ENCODE data around the gene WWOX.

WWOX gene

DNA sequence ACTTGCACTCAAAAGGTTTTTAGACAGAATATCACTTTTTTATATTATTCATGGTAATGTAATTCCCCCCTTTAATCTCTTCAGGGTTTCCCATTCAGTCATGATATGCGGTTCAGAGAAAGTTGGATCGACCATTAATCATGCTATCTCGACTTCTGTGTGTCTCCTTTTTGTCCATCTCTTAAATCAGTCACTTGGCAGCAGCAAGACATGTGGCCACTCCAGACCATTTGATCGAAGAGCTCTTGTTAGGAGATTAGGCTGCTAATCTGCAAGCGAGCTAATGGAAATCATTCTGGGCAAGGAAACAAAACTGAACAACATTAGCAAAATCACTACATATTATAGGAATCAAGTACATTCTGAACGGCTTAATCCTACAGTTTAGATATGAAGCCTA is 449.9 kb downstream of the WWOX start:
- no peak overlapping the region for H3K4me2 ChIP-seq (ENCODE audit: insufficient read depth, low read length)
- DNase-seq (no peak), ATAC-seq (ENCODE audit: insufficient read depth, low read depth) (no peak)
- H3K27ac ChIP-seq (ENCODE audit: low read length), result no peak overlapping the region
- no peak overlapping the region for H3K9ac ChIP-seq (ENCODE audit: low read depth, low read length)
- H4K20me1 ChIP-seq (ENCODE audit: insufficient read depth, low read length), result no peaks in the 10 kb centered on the region
- no peaks in the 10 kb centered on the region for H3K36me3 ChIP-seq (ENCODE audit: insufficient read depth, low read length)
- TF ChIP-seq CTCF (IDR thresholded peaks at IDR 0.05; ENCODE audit: borderline replicate concordance, extremely low read depth, low read length, poor library complexity, severe bottlenecking) (no peak), EZH2 (IDR thresholded peaks at IDR 0.05; ENCODE audit: borderline replicate concordance, low read depth, low read length, severe bottlenecking) (no peak)
- H2AFZ ChIP-seq (ENCODE audit: low read depth, low read length), result no peak overlapping the region
- no peaks in the 10 kb centered on the region for H3K27me3 ChIP-seq (ENCODE audit: insufficient read depth, low read length, poor library complexity)
- H3K4me3 ChIP-seq (ENCODE audit: low read depth in 1 of 2, low read length in 2 of 2), result no peak overlapping the region
- H3K4me1 ChIP-seq (ENCODE audit: insufficient read depth, low read length), result peaks cover 24% of the 10 kb centered on the region
- H3K79me2 ChIP-seq (ENCODE audit: insufficient read depth, low read length), result no peaks in the 10 kb centered on the region
- no peaks in the 10 kb centered on the region for H3K9me3 ChIP-seq (ENCODE audit: insufficient read depth, low read length, severe bottlenecking)

DNA sequence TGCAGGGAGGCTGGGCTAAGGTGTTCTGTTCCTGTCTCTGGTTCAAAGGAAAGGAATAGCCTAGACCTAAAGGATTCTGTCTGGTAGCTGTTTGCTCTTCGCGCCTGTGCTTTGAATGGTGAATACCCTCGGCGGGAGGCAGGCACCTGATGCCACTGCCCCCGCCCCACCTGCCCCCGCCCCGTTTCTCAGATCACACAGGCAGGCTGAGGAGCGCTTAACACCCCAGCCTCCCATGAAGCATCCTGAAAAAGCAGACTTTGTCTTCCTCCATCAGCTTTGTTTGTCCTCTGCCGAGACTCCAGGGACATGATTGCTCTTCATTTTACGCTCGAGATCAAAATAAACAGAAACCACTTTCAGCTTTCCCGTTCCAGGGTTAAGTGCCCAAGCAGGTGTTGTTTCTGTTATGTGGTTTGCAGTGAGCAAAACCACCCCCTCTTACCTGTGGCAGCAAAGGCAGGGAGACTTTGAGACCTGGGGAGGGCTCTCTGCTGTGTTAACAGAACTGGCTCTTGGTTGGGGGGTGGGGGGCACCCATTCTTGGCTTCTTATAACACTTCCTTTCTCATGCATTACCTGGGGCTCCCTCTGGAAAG is 452.1 kb downstream of the WWOX start:
- Histone ChIP-seq H2AFZ (ENCODE audit: low read depth, low read length) (no peak overlapping the region), H3K27ac (ENCODE audit: low read length) (peak overlapping the region; percentile 78), H3K4me3 (ENCODE audit: low read depth in 1 of 2, low read length in 2 of 2) (peak overlapping the region in 1 of 2 experiments; percentile 42; a peak in 2 of 4 replicates), H3K27me3 (ENCODE audit: insufficient read depth, low read length, poor library complexity) (no peaks in the 10 kb centered on the region), H3K9ac (ENCODE audit: low read depth, low read length) (peak overlapping the region; percentile 11; the same call in 1 of the 2 replicates), H3K79me2 (ENCODE audit: insufficient read depth, low read length) (no peaks in the 10 kb centered on the region), H4K20me1 (ENCODE audit: insufficient read depth, low read length) (no peaks in the 10 kb centered on the region), H3K4me2 (ENCODE audit: insufficient read depth, low read length) (peak overlapping the region; percentile 58), H3K9me3 (ENCODE audit: insufficient read depth, low read length, severe bottlenecking) (no peaks in the 10 kb centered on the region), H3K36me3 (ENCODE audit: insufficient read depth, low read length) (no peaks in the 10 kb centered on the region), H3K4me1 (ENCODE audit: insufficient read depth, low read length) (peaks cover 24% of the 10 kb centered on the region)
- TF ChIP-seq EZH2 (IDR thresholded peaks at IDR 0.05; ENCODE audit: borderline replicate concordance, low read depth, low read length, severe bottlenecking) (no peak), CTCF (IDR thresholded peaks at IDR 0.05; ENCODE audit: borderline replicate concordance, extremely low read depth, low read length, poor library complexity, severe bottlenecking) (no peak)
- peak; percentile 95 for ATAC-seq (ENCODE audit: insufficient read depth, low read depth)
- DNase-seq, result peak; percentile 80

DNA sequence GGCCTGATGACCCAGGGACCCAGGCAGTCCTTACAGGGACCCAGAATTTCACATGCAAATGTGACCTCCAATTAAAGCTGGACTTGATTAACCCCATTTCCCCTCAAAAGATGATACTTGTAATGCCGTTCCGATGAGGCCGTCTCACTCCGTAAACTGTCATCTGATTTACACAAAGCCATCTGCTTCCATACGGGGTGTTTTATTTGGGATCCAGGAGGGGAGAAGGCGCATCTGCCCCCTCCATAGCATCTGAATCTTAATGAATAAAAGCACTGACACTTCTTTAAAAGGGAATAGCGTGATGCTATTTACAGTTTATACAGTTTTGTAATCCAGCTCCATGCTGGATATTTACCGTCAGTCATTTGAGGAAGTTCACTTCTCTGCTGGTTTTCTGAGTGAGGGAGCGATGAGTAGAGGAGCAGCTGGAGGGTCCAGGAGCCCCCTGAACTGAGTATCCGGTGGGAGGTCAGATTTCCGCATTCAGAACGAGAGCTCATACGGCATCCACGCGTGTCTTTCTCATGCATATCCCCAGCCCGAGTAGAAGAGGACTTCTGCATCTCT is 452.7 kb downstream of the WWOX start:
- Histone ChIP-seq H3K4me3 (ENCODE audit: low read depth in 1 of 2, low read length in 2 of 2) (peak overlapping the region in 1 of 2 experiments; percentile 42; a peak in 1 of 4 replicates), H3K36me3 (ENCODE audit: insufficient read depth, low read length) (no peaks in the 10 kb centered on the region), H4K20me1 (ENCODE audit: insufficient read depth, low read length) (no peaks in the 10 kb centered on the region), H3K9me3 (ENCODE audit: insufficient read depth, low read length, severe bottlenecking) (no peaks in the 10 kb centered on the region), H3K27ac (ENCODE audit: low read length) (peak overlapping the region; percentile 78), H3K9ac (ENCODE audit: low read depth, low read length) (no peak overlapping the region), H3K4me1 (ENCODE audit: insufficient read depth, low read length) (peaks cover 24% of the 10 kb centered on the region), H3K27me3 (ENCODE audit: insufficient read depth, low read length, poor library complexity) (no peaks in the 10 kb centered on the region), H2AFZ (ENCODE audit: low read depth, low read length) (no peak overlapping the region), H3K79me2 (ENCODE audit: insufficient read depth, low read length) (no peaks in the 10 kb centered on the region), H3K4me2 (ENCODE audit: insufficient read depth, low read length) (peak overlapping the region; percentile 58)
- no peak for DNase-seq
- no peak for ATAC-seq (ENCODE audit: insufficient read depth, low read depth)
- no peak for TF ChIP-seq CTCF (IDR thresholded peaks at IDR 0.05; ENCODE audit: borderline replicate concordance, extremely low read depth, low read length, poor library complexity, severe bottlenecking)
- TF ChIP-seq EZH2 (IDR thresholded peaks at IDR 0.05; ENCODE audit: borderline replicate concordance, low read depth, low read length, severe bottlenecking), result no peak
